H1 (cell line): ENCODE measurements around the gene LYPD3. TPM values are rescaled to one million over a fixed set of nuclear protein-coding genes. Genes with fewer than 3 reads are reported as not detected.

Experiments
- CTCF ChIA-PET: fragments of 300-600 bp; sonication (Branson Sonifier 250); formaldehyde crosslinking; loops from one replicate; lab custom pipeline; 2021; ENCODE audit not compliant: partially characterized antibody; lab: Charles Lee
- POLR2A ChIA-PET: fragments of 300-600 bp; sonication (Branson Sonifier 250); formaldehyde crosslinking; loops from one replicate; lab custom pipeline; 2021; ENCODE audit warnings: inconsistent platforms; ENCODE audit not compliant: partially characterized antibody; lab: Charles Lee
- DNase-seq, 2 experiments: peaks; one replicate each; pipeline versions ENCODE4 v3.0.0 to v3.0.0-alpha.2; 2010 to 2022; ENCODE audit warnings: low spot score in 2 of 2, low read depth in 1 of 2, mixed read lengths in 1 of 2
- FAIRE-seq: peaks from 2 replicates; lab custom pipeline; 2011; peaks lifted over from hg19 to GRCh38; lab: Jason Lieb, UNC
- H2AFZ ChIP-seq: 2 replicates; pipeline ENCODE4 v1.8.1; 2012; ENCODE audit warnings: low read length, inconsistent platforms
- H2AK5ac ChIP-seq: 2 replicates; pipeline ENCODE4 v1.6.1; 2013; ENCODE audit warnings: low read depth, low read length
- H2BK120ac ChIP-seq: replicated peaks from 2 replicates; pipeline ENCODE3; 2013; ENCODE audit warnings: low read depth, low read length, inconsistent platforms
- H2BK12ac ChIP-seq: 2 replicates; pipeline ENCODE4 v1.6.1; 2013; ENCODE audit warnings: low read depth, low read length
- H2BK15ac ChIP-seq: 2 replicates; pipeline ENCODE4 v1.6.1; 2013; ENCODE audit warnings: low read length
- H2BK20ac ChIP-seq: 2 replicates; pipeline ENCODE4 v1.6.1; 2013; ENCODE audit warnings: low read length
- H2BK5ac ChIP-seq: 2 replicates; pipeline ENCODE4 v1.6.1; 2013; ENCODE audit warnings: low read depth, low read length
- H3K14ac ChIP-seq: 2 replicates; pipeline ENCODE4 v1.6.1; 2013; ENCODE audit warnings: inconsistent platforms; ENCODE audit not compliant: insufficient read length
- H3K18ac ChIP-seq: 2 replicates; pipeline ENCODE4 v1.6.1; 2013; ENCODE audit warnings: low read length; ENCODE audit errors: extremely low read depth
- H3K23ac ChIP-seq: 2 replicates; pipeline ENCODE4 v1.6.1; 2013; ENCODE audit warnings: inconsistent platforms; ENCODE audit not compliant: insufficient read length
- H3K23me2 ChIP-seq: 2 replicates; pipeline ENCODE4 v1.6.1; 2013; ENCODE audit warnings: low read depth, low read length
- H3K27ac ChIP-seq: 2 replicates; pipeline ENCODE4 v1.6.1; 2011; ENCODE audit warnings: low read depth, low read length, inconsistent platforms
- H3K27me3 ChIP-seq, 4 experiments: replicated peaks in 1 of 4; 1 replicate in 1 of 4; 2 replicates in 3 of 4; pipeline versions ENCODE4 v1.6.1 to v1.8.1; 2011 to 2013; ENCODE audit warnings: low read length in 3 of 4, mild to moderate bottlenecking in 3 of 4, inconsistent platforms in 2 of 4, mixed read lengths in 2 of 4, moderate library complexity in 1 of 4; ENCODE audit not compliant: control insufficient read depth in 3 of 4, insufficient read depth in 3 of 4; ENCODE audit errors: extremely low read depth in 1 of 4
- H3K36me3 ChIP-seq, 4 experiments: 2 replicates each; pipeline versions ENCODE4 v1.6.1 to v1.8.1; 2011 to 2013; ENCODE audit warnings: mild to moderate bottlenecking in 4 of 4, low read length in 3 of 4, moderate library complexity in 2 of 4, control low read depth in 1 of 4, inconsistent platforms in 1 of 4; ENCODE audit not compliant: insufficient read depth in 4 of 4, control insufficient read depth in 2 of 4
- H3K4ac ChIP-seq: replicated peaks from 2 replicates; pipeline ENCODE3; 2013; ENCODE audit warnings: low read length, low read depth, mixed read lengths, inconsistent platforms; ENCODE audit not compliant: insufficient read length
- H3K4me1 ChIP-seq, 4 experiments: replicated peaks in 1 of 4; 1 replicate in 1 of 4; 2 replicates in 3 of 4; pipeline versions ENCODE4 v1.6.1 to v1.8.1; 2011 to 2013; ENCODE audit warnings: low read length in 3 of 4, inconsistent platforms in 2 of 4, mixed read lengths in 1 of 4; ENCODE audit not compliant: insufficient read depth in 4 of 4, control insufficient read depth in 3 of 4
- H3K4me2 ChIP-seq, 2 experiments: 2 replicates each; pipeline versions ENCODE4 v1.6.1 to v1.8.1; 2011 to 2013; ENCODE audit warnings: low read depth in 2 of 2, low read length in 2 of 2, control low read depth in 1 of 2, inconsistent platforms in 1 of 2, mild to moderate bottlenecking in 1 of 2; ENCODE audit not compliant: insufficient read depth in 1 of 2
- H3K4me3 ChIP-seq, 4 experiments: fragments of 200-600, 300-600 bp in 1 of 4; sonication (generic), shearing (Covaris generic), sonication (Bioruptor Twin) in 1 of 4; 2 replicates each; pipeline versions ENCODE4 v1.5.1 to v1.8.1; 2011 to 2016; ENCODE audit warnings: low read length in 4 of 4, low read depth in 3 of 4, control low read depth in 2 of 4, inconsistent platforms in 2 of 4, mild to moderate bottlenecking in 2 of 4, mixed read lengths in 1 of 4, moderate library complexity in 1 of 4; ENCODE audit not compliant: insufficient read depth in 2 of 4; ENCODE audit errors: extremely low read depth in 1 of 4
- H3K56ac ChIP-seq: replicated peaks from 2 replicates; pipeline ENCODE3; 2013; ENCODE audit warnings: low read depth, mild to moderate bottlenecking, mixed read lengths, low read length, inconsistent platforms; ENCODE audit not compliant: insufficient read length
- H3K79me1 ChIP-seq: 2 replicates; pipeline ENCODE4 v1.6.1; 2013; ENCODE audit warnings: low read depth, low read length, control low read depth
- H3K79me2 ChIP-seq, 2 experiments: 2 replicates each; pipeline versions ENCODE4 v1.6.1 to v1.8.1; 2012 to 2013; ENCODE audit warnings: low read length in 2 of 2, mild to moderate bottlenecking in 2 of 2, inconsistent platforms in 1 of 2; ENCODE audit not compliant: insufficient read depth in 2 of 2, control insufficient read depth in 1 of 2
- H3K9ac ChIP-seq, 4 experiments: replicated peaks in 1 of 4; 1 replicate in 1 of 4; 2 replicates in 3 of 4; pipeline versions ENCODE4 v1.6.1 to v1.8.1; 2011 to 2013; ENCODE audit warnings: low read depth in 3 of 4, low read length in 3 of 4, control low read depth in 2 of 4, mild to moderate bottlenecking in 2 of 4, moderate library complexity in 2 of 4, inconsistent platforms in 1 of 4; ENCODE audit errors: extremely low read depth in 1 of 4
- H3K9me3 ChIP-seq, 2 experiments: 2 replicates each; pipeline versions ENCODE4 v1.6.1 to v1.8.1; 2012 to 2013; ENCODE audit warnings: mild to moderate bottlenecking in 2 of 2, moderate library complexity in 2 of 2, control low read depth in 1 of 2, inconsistent platforms in 1 of 2, low read depth in 1 of 2, low read length in 1 of 2, mixed read lengths in 1 of 2; ENCODE audit not compliant: insufficient read depth in 2 of 2
- H4K20me1 ChIP-seq, 2 experiments: replicated peaks in 1 of 2; 2 replicates each; pipeline versions ENCODE3 to v1.8.1; 2011 to 2013; ENCODE audit warnings: inconsistent platforms in 2 of 2, low read length in 2 of 2, mild to moderate bottlenecking in 1 of 2; ENCODE audit not compliant: insufficient read depth in 2 of 2, control insufficient read depth in 1 of 2
- H4K5ac ChIP-seq: 2 replicates; pipeline ENCODE4 v1.6.1; 2013; ENCODE audit warnings: low read length, low read depth, mixed read lengths, inconsistent platforms; ENCODE audit not compliant: insufficient read length
- H4K8ac ChIP-seq: 2 replicates; pipeline ENCODE4 v1.8.0; 2013; ENCODE audit warnings: mild to moderate bottlenecking, moderate library complexity, low read length, inconsistent platforms; ENCODE audit not compliant: insufficient read depth; ENCODE audit errors: extremely low read depth
- H4K91ac ChIP-seq: replicated peaks from 2 replicates; pipeline ENCODE3; 2013; ENCODE audit warnings: low read length, mixed read lengths, inconsistent platforms; ENCODE audit not compliant: insufficient read length
- CTCF ChIP-seq, 3 experiments: IDR thresholded peaks; 1 replicate in 2 of 3; 2 replicates in 1 of 3; pipeline versions ENCODE4 v1.5.1 to v1.6.1; 2011; ENCODE audit warnings: low read length in 3 of 3, mild to moderate bottlenecking in 3 of 3, inconsistent platforms in 2 of 3, low read depth in 1 of 3, moderate library complexity in 1 of 3; ENCODE audit not compliant: insufficient read depth in 1 of 3; ENCODE audit errors: control extremely low read depth in 1 of 3
- EZH2 ChIP-seq: fragments of 200-600 bp; sonication (generic); IDR thresholded peaks from 2 replicates; pipeline ENCODE4 v1.7.1; 2012; ENCODE audit warnings: low read depth, mild to moderate bottlenecking, moderate library complexity, low read length, inconsistent platforms; ENCODE audit not compliant: severe bottlenecking
- GABPA ChIP-seq: IDR thresholded peaks from 2 replicates; pipeline ENCODE4 v1.6.1; 2011; ENCODE audit warnings: mild to moderate bottlenecking, low read length, moderate library complexity, borderline replicate concordance; ENCODE audit not compliant: insufficient read depth
- GTF2F1 ChIP-seq: IDR thresholded peaks from 2 replicates; pipeline ENCODE4 v1.6.1; 2012; ENCODE audit warnings: low read depth, low read length, improper control_type of control experiment, borderline replicate concordance
- POLR2AphosphoS5 ChIP-seq: IDR thresholded peaks from 2 replicates; pipeline ENCODE4 v1.6.1; 2011; ENCODE audit warnings: low read depth, low read length
- RAD21 ChIP-seq, 2 experiments: IDR thresholded peaks in 1 of 2; conservative IDR thresholded peaks in 1 of 2; 2 replicates each; pipeline ENCODE4 v1.6.1; 2011; ENCODE audit warnings: low read depth in 2 of 2, low read length in 2 of 2, improper control_type of control experiment in 1 of 2, inconsistent platforms in 1 of 2, mild to moderate bottlenecking in 1 of 2, moderate library complexity in 1 of 2
- SIRT6 ChIP-seq: IDR thresholded peaks from one replicate; pipeline ENCODE4 v1.7.1; 2012; ENCODE audit warnings: low read length, inconsistent platforms
- SP2 ChIP-seq: IDR thresholded peaks from 2 replicates; pipeline ENCODE4 v1.6.1; 2012; ENCODE audit warnings: mild to moderate bottlenecking, low read length, inconsistent platforms
- TCF12 ChIP-seq: IDR thresholded peaks from 2 replicates; pipeline ENCODE4 v1.6.1; 2011; ENCODE audit warnings: low read depth, mild to moderate bottlenecking, low read length
- WGBS, 2 experiments: shearing (Covaris generic) in 1 of 2; methylation state at CpG; one replicate each; pipeline versions ENCODE4 v1.1.6 to v1.1.7; 2013 to 2015; ENCODE audit warnings: low lambda C conversion rate in 2 of 2, mixed read lengths in 2 of 2, inconsistent platforms in 1 of 2, low coverage in 1 of 2, missing lambda C conversion rate in 1 of 2; ENCODE audit not compliant: insufficient replicate concordance in 2 of 2, insufficient coverage in 1 of 2, insufficient read length in 1 of 2; ENCODE audit errors: extremely low coverage in 1 of 2, missing lambda C conversion rate in 1 of 2; 5-methylcytosine and 5-hydroxymethylcytosine counted together
- polyA plus RNA-seq, 7 experiments: library from polyadenylated mRNA; depleted of rRNA in 3 of 7; stranded (reverse) in 5 of 7; unstranded in 2 of 7; fragments of >200 nt in 5 of 7; fragments of 200-250 nt in 2 of 7; gene quantifications; 1 replicate in 5 of 7; 2 replicates in 1 of 7; 4 replicates in 1 of 7; pipeline versions ENCODE4 v1.2.1 to v1.2.3, GENCODE V29; 2011 to 2013; ENCODE audit warnings: missing spikeins in 2 of 7, mixed read lengths in 2 of 7
- total RNA-seq: library from RNA; stranded (reverse); fragmentation: NEBNext Ultra II Directional; extraction: Animal tissue kit (Norgen Biotek cat#: 25700); gene quantifications from 2 replicates; pipeline ENCODE4 v1.2.1, GENCODE V29; 2021

LYPD3 gene
- total and polyA plus RNA-seq, 2 of the 8 experiments (the other 6 are each of a cell fraction or from before 2014, with no cell fraction given) = 4.1 to 16.4 TPM

GRCh38 chr19:43416951-43417623 is 48.3 kb downstream of the LYPD3 start:
- Histone ChIP-seq H4K5ac (no peak overlapping the region), H2BK12ac (no peak overlapping the region), H3K23me2 (no peaks in the 10 kb centered on the region; the same call in 1 of the 2 replicates), H3K4me2 (no peak overlapping the region), H3K18ac (no peak overlapping the region), H3K9me3 (peaks cover 3 to 9% of the 10 kb centered on the region in 2 experiments; a peak in 2 of 4 replicates), H2BK120ac (no peak overlapping the region), H3K79me2 (no peaks in the 10 kb centered on the region), H3K4me1 (peaks cover 0 to 3% (median under 1%) of the 10 kb centered on the region in 4 experiments; a peak in 1 of 7 replicates), H3K56ac (no peak overlapping the region), H2AFZ (peak overlapping the region; percentile 20; the same call in 1 of the 2 replicates), H3K27ac (no peak overlapping the region), H4K91ac (no peak overlapping the region), H3K36me3 (no peaks in the 10 kb centered on the region), H3K4me3 (no peak overlapping the region), H2BK5ac (no peak overlapping the region), H3K23ac (no peak overlapping the region), H2AK5ac (no peak overlapping the region; the same call in 1 of the 2 replicates), H2BK20ac (no peak overlapping the region), H4K8ac (no peak overlapping the region), H3K79me1 (no peaks in the 10 kb centered on the region), H3K4ac (no peak overlapping the region), H3K14ac (no peak overlapping the region), H3K9ac (no peak overlapping the region), H4K20me1 (no peaks in the 10 kb centered on the region), H2BK15ac (no peak overlapping the region), H3K27me3 (no peaks in the 10 kb centered on the region)
- DNase-seq (no peak), FAIRE-seq (no peak)
- WGBS, 2 experiments = 87% methylated on average over 4 of the region's 4 CpGs; no CpG with 5 or more reads in 1 of the 2 experiments
- CTCF ChIA-PET = interaction anchor here (0.9 to 1.7 kb wide), 3 partner anchors 8 to 15 kb away, joined by 3 to 10 read pairs (median 3); no protein-coding TSS in a partner anchor
- POLR2A ChIA-PET = interaction anchor here (0.6 to 1.3 kb wide), 2 partner anchors 10 to 16 kb away, joined by 3 to 4 read pairs; no protein-coding TSS in a partner anchor
- no peak for TF ChIP-seq POLR2AphosphoS5
- TF ChIP-seq GABPA = no peak
- TF ChIP-seq SIRT6 = no peak
- no peak for TF ChIP-seq TCF12
- no peak for TF ChIP-seq RAD21 (IDR thresholded peaks at IDR 0.05 in 1 of 2, conservative IDR thresholded peaks at IDR 0.05 in 1 of 2; ENCODE audit: low read depth in 2 of 2, low read length in 2 of 2)
- TF ChIP-seq CTCF (IDR thresholded peaks at IDR 0.05; ENCODE audit: control extremely low read depth in 1 of 3, insufficient read depth in 1 of 3, low read depth in 1 of 3, low read length in 3 of 3) = no peak
- no peak for TF ChIP-seq EZH2
- TF ChIP-seq SP2 = no peak
- TF ChIP-seq GTF2F1 = no peak
